Measurements from ENCODE around the gene PRAC1. TPM values are rescaled to one million over a fixed set of nuclear protein-coding genes. Genes with fewer than 3 reads are reported as not detected.
"Not testable (repeated sequence)": the region's sequence is repeated elsewhere in the genome, so short reads cannot be mapped to it uniquely, and the experiment has no call there.

Gene PRAC1
- total RNA-seq, 3 donors from 2014 or later (not counting 1 experiment from before 2014, with no cell fraction given) = not detected

GRCh38 chr17:48718761-48719641 lies 3.3 kb downstream of the PRAC1 start:
- Histone ChIP-seq H3K27ac (ENCODE audit: low read length) (no peak overlapping the region), H3K4me3 (ENCODE audit: low read length) (no peak overlapping the region), H3K36me3 (ENCODE audit: control insufficient read depth, insufficient read depth, low read length) (no peaks in the 10 kb centered on the region), H3K9me3 (ENCODE audit: control insufficient read depth, insufficient read depth, low read length) (peaks cover 3% of the 10 kb centered on the region), H3K4me1 (ENCODE audit: control insufficient read depth, insufficient read depth, low read length) (peaks cover 35% of the 10 kb centered on the region), H3K27me3 (ENCODE audit: control insufficient read depth, insufficient read depth, low read length) (peaks cover 71% of the 10 kb centered on the region)
- peak overlapping the region; percentile 17 for H3K4me3 Mint-ChIP-seq
- no peak overlapping the region for H3K27ac Mint-ChIP-seq
- H3K9me3 Mint-ChIP-seq = no peaks in the 10 kb centered on the region
- peaks cover 59 to 65% of the 10 kb centered on the region in 2 donors for H3K27me3 Mint-ChIP-seq (ENCODE audit: low read depth in 2 of 2)
- DNase-seq (peak in 1 of 2 donors; percentile 47), ATAC-seq (peak in 1 of 3 donors; percentile 32)
- WGBS (ENCODE audit: insufficient coverage) = 8% methylated on average over 80 of the region's 80 CpGs
- TF ChIP-seq CTCF (IDR thresholded peaks at IDR 0.05) = no peak
- no peaks in the 10 kb centered on the region for H3K36me3 Mint-ChIP-seq
- intact Hi-C loops (cut with micrococcal nuclease) = no loop called here
- H3K4me1 Mint-ChIP-seq = peaks cover 6 to 38% of the 10 kb centered on the region in 2 donors

- peak in 1 of 2 donors; percentile 34 for DNase-seq
- TF ChIP-seq CTCF (IDR thresholded peaks at IDR 0.05) = no peak
- 12% methylated on average over 21 of the region's 24 CpGs for WGBS (ENCODE audit: insufficient coverage)
Measured at GRCh38 chr17:48718227-48718760, 4.0 kb downstream of the PRAC1 start.

GRCh38 chr17:48717367-48718226 lies 4.7 kb downstream of the PRAC1 start:
- peaks cover 60% of the 10 kb centered on the region for H3K27me3 ChIP-seq (ENCODE audit: control insufficient read depth, insufficient read depth, low read length)
- H3K27ac Mint-ChIP-seq = peak overlapping the region in 1 of 2 donors; percentile 24

More at GRCh38 chr17:48718227-48718760, 4.0 kb downstream of the PRAC1 start:
- ATAC-seq = no peak
- Mint-ChIP-seq H3K27me3 (ENCODE audit: low read depth in 2 of 2) (peaks cover 56 to 63% of the 10 kb centered on the region in 2 donors), H3K9me3 (no peaks in the 10 kb centered on the region), H3K4me3 (no peak overlapping the region), H3K4me1 (peaks cover 0 to 31% of the 10 kb centered on the region in 2 donors), H3K36me3 (no peaks in the 10 kb centered on the region), H3K27ac (no peak overlapping the region)
- no peak overlapping the region for H3K4me3 ChIP-seq (ENCODE audit: low read length)
- H3K4me1 ChIP-seq (ENCODE audit: control insufficient read depth, insufficient read depth, low read length) = peaks cover 29% of the 10 kb centered on the region
- intact Hi-C loops (cut with micrococcal nuclease) = no loop called here
- no peak overlapping the region for H3K27ac ChIP-seq (ENCODE audit: low read length)
- H3K9me3 ChIP-seq (ENCODE audit: control insufficient read depth, insufficient read depth, low read length) = peaks cover 3% of the 10 kb centered on the region
- peaks cover 64% of the 10 kb centered on the region for H3K27me3 ChIP-seq (ENCODE audit: control insufficient read depth, insufficient read depth, low read length)
- no peaks in the 10 kb centered on the region for H3K36me3 ChIP-seq (ENCODE audit: control insufficient read depth, insufficient read depth, low read length)

GRCh38 chr17:48716549-48716948 lies 5.8 kb downstream of the PRAC1 start:
- Mint-ChIP-seq H3K4me1 (peaks cover 0 to 21% of the 10 kb centered on the region in 2 donors), H3K27me3 (ENCODE audit: low read depth in 2 of 2) (peaks cover 48 to 66% of the 10 kb centered on the region in 2 donors)
- H3K4me3 ChIP-seq (ENCODE audit: low read length); H3K9me3 ChIP-seq (ENCODE audit: control insufficient read depth, insufficient read depth, low read length); H3K9me3 Mint-ChIP-seq; DNase-seq; H3K27ac Mint-ChIP-seq; H3K27ac ChIP-seq (ENCODE audit: low read length); H3K36me3 ChIP-seq (ENCODE audit: control insufficient read depth, insufficient read depth, low read length); H3K4me3 Mint-ChIP-seq; H3K36me3 Mint-ChIP-seq; ATAC-seq; intact Hi-C loops (cut with micrococcal nuclease): not testable (repeated sequence)
- peaks cover 49% of the 10 kb centered on the region for H3K27me3 ChIP-seq (ENCODE audit: control insufficient read depth, insufficient read depth, low read length)
- H3K4me1 ChIP-seq (ENCODE audit: control insufficient read depth, insufficient read depth, low read length) = peaks cover 18% of the 10 kb centered on the region
- WGBS (ENCODE audit: insufficient coverage) = 95% methylated on average over 3 of the region's 3 CpGs

More at GRCh38 chr17:48717367-48718226, 4.7 kb downstream of the PRAC1 start:
- ATAC-seq = no peak
- Mint-ChIP-seq H3K36me3 (no peaks in the 10 kb centered on the region), H3K27me3 (ENCODE audit: low read depth in 2 of 2) (peaks cover 52 to 66% of the 10 kb centered on the region in 2 donors), H3K4me1 (peaks cover 0 to 25% of the 10 kb centered on the region in 2 donors), H3K4me3 (peak overlapping the region; percentile 47), H3K9me3 (no peaks in the 10 kb centered on the region)
- Histone ChIP-seq H3K27ac (ENCODE audit: low read length) (no peak overlapping the region), H3K4me3 (ENCODE audit: low read length) (no peak overlapping the region), H3K36me3 (ENCODE audit: control insufficient read depth, insufficient read depth, low read length) (no peaks in the 10 kb centered on the region), H3K9me3 (ENCODE audit: control insufficient read depth, insufficient read depth, low read length) (peaks cover 3% of the 10 kb centered on the region), H3K4me1 (ENCODE audit: control insufficient read depth, insufficient read depth, low read length) (peaks cover 22% of the 10 kb centered on the region)
- 12% methylated on average over 6 of the region's 10 CpGs for WGBS (ENCODE audit: insufficient coverage)
- no peak for DNase-seq
- intact Hi-C loops (cut with micrococcal nuclease) = no loop called here
- no peak for TF ChIP-seq CTCF (IDR thresholded peaks at IDR 0.05)
